PC-3 (cell line): Measurements from ENCODE around the gene MAP3K5. TPM values are rescaled to one million over a fixed set of nuclear protein-coding genes. Genes with fewer than 3 reads are reported as not detected.

Experiments used
- ATAC-seq: fragments of 200-7000 bp; cut with Tn5 transposase; 2 replicates; pipeline ENCODE4 v1.9.1; 2020; ENCODE audit warnings: mild to moderate bottlenecking, moderate library complexity
- BruUV-seq: library from RNA; stranded (reverse); fragments of 400-500 nt; replicated peaks from 2 replicates; lab custom pipeline; 2021; lab: Mats Ljungman, UMichigan
- CTCF ChIA-PET: fragments of 300-600 bp; sonication (Branson Sonifier 250); formaldehyde crosslinking; loops from one replicate; lab custom pipeline; 2022; ENCODE audit warnings: antibody characterized with exemption; lab: Charles Lee
- POLR2A ChIA-PET: fragments of 300-600 bp; sonication (Branson Sonifier 250); formaldehyde crosslinking; loops from one replicate; lab custom pipeline; 2022; ENCODE audit warnings: antibody characterized with exemption; ENCODE audit not compliant: unreplicated experiment; lab: Charles Lee
- DNase-seq: peaks from one replicate; pipeline ENCODE4 v3.0.0-alpha.2; 2015
- H2AFZ ChIP-seq: fragments of 300-600 bp; sonication (generic); 2 replicates; pipeline ENCODE4 v1.6.0; 2016; ENCODE audit warnings: antibody characterized with exemption, low read length
- H3F3A ChIP-seq: fragments of 300-600 bp; sonication (generic); one replicate; pipeline ENCODE4 v1.6.0; 2017; ENCODE audit warnings: antibody characterized with exemption, low read length, control low read depth, mild to moderate bottlenecking; ENCODE audit not compliant: unreplicated experiment
- H3K27ac ChIP-seq: fragments of 300-600 bp; sonication (generic); 2 replicates; pipeline ENCODE4 v1.5.1; 2016; ENCODE audit warnings: mild to moderate bottlenecking, low read length
- H3K27me3 ChIP-seq: fragments of 300-600 bp; sonication (generic); 2 replicates; pipeline ENCODE4 v1.6.1; 2016; ENCODE audit warnings: low read length, mixed read lengths
- H3K36me3 ChIP-seq: fragments of 300-600 bp; sonication (generic); 2 replicates; pipeline ENCODE4 v1.6.1; 2016; ENCODE audit warnings: low read depth, mixed run types, low read length, mixed read lengths
- H3K4me1 ChIP-seq: fragments of 300-600 bp; sonication (generic); 2 replicates; pipeline ENCODE4 v1.5.1; 2016; ENCODE audit warnings: low read length; ENCODE audit not compliant: insufficient read depth
- H3K4me2 ChIP-seq: fragments of 300-600 bp; sonication (generic); 2 replicates; pipeline ENCODE4 v1.6.0; 2016; ENCODE audit warnings: low read length
- H3K4me3 ChIP-seq: fragments of 300-600 bp; sonication (generic); 2 replicates; pipeline ENCODE4 v1.5.1; 2016; ENCODE audit warnings: mild to moderate bottlenecking, low read length, mixed read lengths
- H3K79me2 ChIP-seq: fragments of 300-600 bp; sonication (generic); 2 replicates; pipeline ENCODE4 v1.6.1; 2017; ENCODE audit warnings: low read length, mixed read lengths
- H3K9ac ChIP-seq: fragments of 300-600 bp; sonication (generic); 2 replicates; pipeline ENCODE4 v1.6.0; 2016; ENCODE audit warnings: mild to moderate bottlenecking, low read length
- H3K9me2 ChIP-seq: fragments of 300-600 bp; sonication (generic); replicated peaks from 2 replicates; pipeline ENCODE4 v1.6.1; 2016; ENCODE audit warnings: mixed run types, low read length, mixed read lengths
- H3K9me3 ChIP-seq: fragments of 300-600 bp; sonication (generic); 2 replicates; pipeline ENCODE4 v1.6.1; 2016; ENCODE audit warnings: low read length, mixed read lengths
- H4K20me1 ChIP-seq: fragments of 300-600 bp; sonication (generic); 2 replicates; pipeline ENCODE4 v1.6.1; 2016; ENCODE audit warnings: low read length, mixed read lengths
- CTCF ChIP-seq: fragments of 300-600 bp; sonication (generic); conservative IDR thresholded peaks from 2 replicates; pipeline ENCODE4 v1.5.1; 2017; ENCODE audit warnings: antibody characterized with exemption, low read depth, mild to moderate bottlenecking, low read length
- EZH2 ChIP-seq: fragments of 300-600 bp; sonication (generic); IDR thresholded peaks from one replicate; pipeline ENCODE4 v1.6.1; 2017; ENCODE audit warnings: antibody characterized with exemption, mild to moderate bottlenecking, low read length; ENCODE audit not compliant: unreplicated experiment
- EZH2phosphoT487 ChIP-seq: fragments of 300-600 bp; sonication (generic); IDR thresholded peaks from 2 replicates; pipeline ENCODE4 v1.6.1; 2018; ENCODE audit warnings: mild to moderate bottlenecking, antibody characterized with exemption, low read length, borderline replicate concordance
- intact Hi-C: fragments of 100-400 bp; cut with micrococcal nuclease; formaldehyde crosslinking; loops from 2 replicates; pipeline ENCODE4 v1.9.0; 2023
- total RNA-seq: library from RNA; depleted of rRNA; stranded (reverse); fragments of >200 nt; gene quantifications from 2 replicates; pipeline ENCODE4 v1.2.3, GENCODE V29; 2014

Gene MAP3K5
- total RNA-seq, 1 experiment from 2014 or later = 4.3 TPM

GRCh38 chr6:136703331-136703865 is 88.9 kb downstream of the MAP3K5 start:
- CTCF ChIA-PET = no interaction called here

GRCh38 chr6:136701045-136701444 is 91.2 kb downstream of the MAP3K5 start:
- TF ChIP-seq CTCF = no peak
- no peak for TF ChIP-seq EZH2phosphoT487
- no peak for TF ChIP-seq EZH2
- DNase-seq (no peak), ATAC-seq (no peak)
- Histone ChIP-seq H3F3A (no peaks in the 10 kb centered on the region), H3K27ac (no peak overlapping the region), H3K9me3 (no peaks in the 10 kb centered on the region), H3K79me2 (no peaks in the 10 kb centered on the region), H3K4me3 (no peak overlapping the region), H4K20me1 (no peaks in the 10 kb centered on the region), H2AFZ (no peak overlapping the region), H3K36me3 (no peaks in the 10 kb centered on the region), H3K27me3 (no peaks in the 10 kb centered on the region), H3K9ac (no peak overlapping the region), H3K9me2 (no peaks in the 10 kb centered on the region), H3K4me1 (peaks cover 7% of the 10 kb centered on the region), H3K4me2 (no peak overlapping the region)
- CTCF ChIA-PET = no interaction called here
- intact Hi-C loops = no loop called here
- POLR2A ChIA-PET = no interaction called here
- BruUV-seq = no TSS peak

More at GRCh38 chr6:136703331-136703865, 88.9 kb downstream of the MAP3K5 start:
- BruUV-seq = no TSS peak
- Histone ChIP-seq H3F3A (no peaks in the 10 kb centered on the region), H3K27ac (no peak overlapping the region), H3K4me3 (no peak overlapping the region), H3K4me2 (no peak overlapping the region), H3K27me3 (no peaks in the 10 kb centered on the region), H3K4me1 (peaks cover 7% of the 10 kb centered on the region), H3K9me2 (no peaks in the 10 kb centered on the region), H3K79me2 (no peaks in the 10 kb centered on the region), H4K20me1 (no peaks in the 10 kb centered on the region), H3K36me3 (no peaks in the 10 kb centered on the region), H2AFZ (no peak overlapping the region), H3K9ac (no peak overlapping the region), H3K9me3 (no peaks in the 10 kb centered on the region)
- TF ChIP-seq EZH2phosphoT487 (no peak), CTCF (no peak), EZH2 (no peak)
- POLR2A ChIA-PET = no interaction called here
- intact Hi-C loops = no loop called here
- no peak for DNase-seq
- ATAC-seq = no peak

GRCh38 chr6:136699358-136699757 is 92.9 kb downstream of the MAP3K5 start:
- H3K27ac ChIP-seq = no peak overlapping the region
- no peaks in the 10 kb centered on the region for H3K36me3 ChIP-seq
- TF ChIP-seq EZH2phosphoT487 (no peak), EZH2 (no peak), CTCF (no peak)
- no peak overlapping the region for H2AFZ ChIP-seq
- ChIA-PET CTCF (no interaction called here), POLR2A (no interaction called here)
- ATAC-seq (no peak), DNase-seq (no peak)
- no TSS peak for BruUV-seq
- no peaks in the 10 kb centered on the region for H3K27me3 ChIP-seq
- no peaks in the 10 kb centered on the region for H4K20me1 ChIP-seq
- no peak overlapping the region for H3K4me2 ChIP-seq
- H3K79me2 ChIP-seq = no peaks in the 10 kb centered on the region
- no peaks in the 10 kb centered on the region for H3K9me3 ChIP-seq
- intact Hi-C loops = no loop called here
- H3K9me2 ChIP-seq = no peaks in the 10 kb centered on the region
- peaks cover 7% of the 10 kb centered on the region for H3K4me1 ChIP-seq
- H3K4me3 ChIP-seq = no peak overlapping the region
- no peaks in the 10 kb centered on the region for H3F3A ChIP-seq
- no peak overlapping the region for H3K9ac ChIP-seq
